Activated CD8-positive, alpha-beta memory T cell treated with anti-CD3 and anti-CD28 coated beads for 4 hours (primary cell): Measurements from ENCODE around the gene PID1.

ENCODE experiments used
- DNase-seq, 2 donors: peaks; one replicate each; pipeline ENCODE4 v3.0.0-alpha.2; 2020; ENCODE audit warnings: low read depth in 2 of 2

The PID1 gene

GRCh38 chr2:229164545-229165249 lies 106.4 kb downstream of the PID1 start:
- DNase-seq, result no peak

- no peak for DNase-seq
Measured at GRCh38 chr2:229163893-229164292, 107.2 kb downstream of the PID1 start.

GRCh38 chr2:229162015-229162414 lies 109.1 kb downstream of the PID1 start:
- no peak for DNase-seq

- no peak for DNase-seq
Measured at GRCh38 chr2:229160984-229161383, 110.1 kb downstream of the PID1 start.

- no peak for DNase-seq
Measured at GRCh38 chr2:229160180-229160579, 110.9 kb downstream of the PID1 start.

- no peak for DNase-seq
Measured at GRCh38 chr2:229159405-229159804, 111.7 kb downstream of the PID1 start.

GRCh38 chr2:229154381-229154780 lies 116.7 kb downstream of the PID1 start:
- DNase-seq, result no peak

GRCh38 chr2:229153951-229154350 lies 117.1 kb downstream of the PID1 start:
- DNase-seq, result no peak

- DNase-seq, result no peak
Measured at GRCh38 chr2:229153267-229153666, 117.8 kb downstream of the PID1 start.

GRCh38 chr2:229152674-229153073 lies 118.4 kb downstream of the PID1 start:
- no peak for DNase-seq

- no peak for DNase-seq
Measured at GRCh38 chr2:229150317-229150716, 120.8 kb downstream of the PID1 start.

GRCh38 chr2:229141424-229142025 lies 129.6 kb downstream of the PID1 start:
- DNase-seq, result no peak

GRCh38 chr2:229137639-229138038 lies 133.4 kb downstream of the PID1 start:
- no peak for DNase-seq

- DNase-seq, result no peak
Measured at GRCh38 chr2:229137066-229137465, 134.0 kb downstream of the PID1 start.

- DNase-seq, result no peak
Measured at GRCh38 chr2:229133155-229133772, 137.8 kb downstream of the PID1 start.

- no peak for DNase-seq
Measured at GRCh38 chr2:229132236-229132635, 138.9 kb downstream of the PID1 start.

GRCh38 chr2:229130522-229130921 lies 140.6 kb downstream of the PID1 start:
- DNase-seq, result no peak

GRCh38 chr2:229129738-229130371 lies 141.2 kb downstream of the PID1 start:
- DNase-seq, result no peak

- DNase-seq, result no peak
Measured at GRCh38 chr2:229127471-229127870, 143.6 kb downstream of the PID1 start.

- DNase-seq, result no peak
Measured at GRCh38 chr2:229126066-229126465, 145.0 kb downstream of the PID1 start.

- no peak for DNase-seq
Measured at GRCh38 chr2:229124136-229124535, 147.0 kb downstream of the PID1 start.

GRCh38 chr2:229118927-229119326 lies 152.2 kb downstream of the PID1 start:
- DNase-seq, result no peak

GRCh38 chr2:229118336-229118735 lies 152.8 kb downstream of the PID1 start:
- DNase-seq, result no peak
